Astrocyte (in vitro differentiated cells and primary cell): ENCODE data around the gene PDE3A. TPM values are rescaled to one million over a fixed set of nuclear protein-coding genes. Genes with fewer than 3 reads are reported as not detected.

Experiments used
- DNase-seq: peaks from one replicate; pipeline ENCODE4 v3.0.0-alpha.2; 2010; ENCODE audit warnings: low read depth
- FAIRE-seq: peaks from 2 replicates; lab custom pipeline; 2011; peaks lifted over from hg19 to GRCh38; lab: Jason Lieb, UNC
- H2AFZ ChIP-seq: 2 replicates; pipeline ENCODE4 v1.6.0; 2012; ENCODE audit warnings: low read depth, low read length, inconsistent platforms
- H3K27ac ChIP-seq: 2 replicates; pipeline ENCODE4 v1.5.1; 2011; ENCODE audit warnings: low read depth, low read length, inconsistent platforms
- H3K27me3 ChIP-seq: 2 replicates; pipeline ENCODE4 v1.6.0; 2011; ENCODE audit warnings: low read length, inconsistent platforms; ENCODE audit not compliant: insufficient read depth
- H3K36me3 ChIP-seq: 2 replicates; pipeline ENCODE4 v1.5.1; 2011; ENCODE audit warnings: low read length, inconsistent platforms; ENCODE audit not compliant: insufficient read depth
- H3K4me1 ChIP-seq: 2 replicates; pipeline ENCODE4 v1.5.1; 2011; ENCODE audit warnings: low read length, inconsistent platforms; ENCODE audit not compliant: insufficient read depth
- H3K4me2 ChIP-seq: 2 replicates; pipeline ENCODE4 v1.6.0; 2012; ENCODE audit warnings: low read length, inconsistent platforms
- H3K4me3 ChIP-seq: 2 replicates; pipeline ENCODE4 v1.5.1; 2011; ENCODE audit warnings: low read depth, mild to moderate bottlenecking, low read length, inconsistent platforms; ENCODE audit not compliant: insufficient read depth
- H3K79me2 ChIP-seq: 2 replicates; pipeline ENCODE4 v1.6.0; 2012; ENCODE audit warnings: mild to moderate bottlenecking, low read length, inconsistent platforms; ENCODE audit not compliant: insufficient read depth
- H3K9ac ChIP-seq: 2 replicates; pipeline ENCODE4 v1.6.0; 2012; ENCODE audit warnings: mild to moderate bottlenecking, low read length, inconsistent platforms
- H3K9me3 ChIP-seq: 2 replicates; pipeline ENCODE4 v1.5.1; 2012; ENCODE audit warnings: low read depth, mild to moderate bottlenecking, low read length, inconsistent platforms; ENCODE audit not compliant: insufficient read depth
- H4K20me1 ChIP-seq: 2 replicates; pipeline ENCODE4 v1.6.0; 2012; ENCODE audit warnings: low read length, inconsistent platforms; ENCODE audit not compliant: insufficient read depth
- H3K27ac Mint-ChIP-seq: one replicate; pipeline ENCODE4 v1.8.0; 2021; ENCODE audit warnings: mild to moderate bottlenecking, mixed read lengths; ENCODE audit not compliant: unreplicated experiment
- H3K27me3 Mint-ChIP-seq: one replicate; pipeline ENCODE4 v1.8.0; 2021; ENCODE audit warnings: low read depth, mixed read lengths; ENCODE audit not compliant: unreplicated experiment
- H3K36me3 Mint-ChIP-seq: one replicate; pipeline ENCODE4 v1.8.0; 2021; ENCODE audit warnings: low read depth, mixed read lengths; ENCODE audit not compliant: unreplicated experiment
- H3K4me1 Mint-ChIP-seq: one replicate; pipeline ENCODE4 v1.8.0; 2021; ENCODE audit warnings: low read depth, mixed read lengths; ENCODE audit not compliant: unreplicated experiment
- H3K4me3 Mint-ChIP-seq: one replicate; pipeline ENCODE4 v1.8.0; 2021; ENCODE audit warnings: mild to moderate bottlenecking, moderate library complexity, mixed read lengths; ENCODE audit not compliant: unreplicated experiment
- H3K9me3 Mint-ChIP-seq: one replicate; pipeline ENCODE4 v1.8.0; 2021; ENCODE audit warnings: mild to moderate bottlenecking, mixed read lengths; ENCODE audit not compliant: unreplicated experiment
- CTCF ChIP-seq: IDR thresholded peaks from 2 replicates; pipeline ENCODE4 v1.5.1; 2011; ENCODE audit warnings: low read depth, mild to moderate bottlenecking, inconsistent platforms, low read length, moderate library complexity; ENCODE audit not compliant: insufficient read depth
- EZH2 ChIP-seq: IDR thresholded peaks from 2 replicates; pipeline ENCODE4 v1.6.1; 2012; ENCODE audit warnings: mild to moderate bottlenecking, low read length, inconsistent platforms; ENCODE audit not compliant: insufficient read depth
- total RNA-seq: library from RNA; stranded (reverse); gene quantifications from 2 replicates; pipeline ENCODE4 v1.2.1, GENCODE V29; 2021

Gene PDE3A
- total RNA-seq, 1 donor from 2014 or later: 1.7 TPM

- Histone ChIP-seq H3K4me2 (no peak overlapping the region), H3K36me3 (no peaks in the 10 kb centered on the region), H3K9me3 (no peaks in the 10 kb centered on the region), H3K27ac (no peak overlapping the region), H3K79me2 (no peaks in the 10 kb centered on the region), H3K4me1 (no peaks in the 10 kb centered on the region), H3K9ac (no peak overlapping the region), H3K4me3 (no peak overlapping the region), H2AFZ (no peak overlapping the region), H4K20me1 (no peaks in the 10 kb centered on the region), H3K27me3 (no peaks in the 10 kb centered on the region)
- Mint-ChIP-seq H3K27ac (no peak overlapping the region), H3K36me3 (no peaks in the 10 kb centered on the region), H3K4me3 (no peak overlapping the region), H3K9me3 (no peaks in the 10 kb centered on the region), H3K27me3 (no peaks in the 10 kb centered on the region), H3K4me1 (no peaks in the 10 kb centered on the region)
- no peak for TF ChIP-seq EZH2
- TF ChIP-seq CTCF: no peak
- FAIRE-seq: no peak
- DNase-seq: no peak
Measured at GRCh38 chr12:20513189-20513588, 144.9 kb downstream of the PDE3A start.

GRCh38 chr12:20514598-20514997 is 146.3 kb downstream of the PDE3A start:
- Mint-ChIP-seq H3K27me3 (no peaks in the 10 kb centered on the region), H3K4me3 (no peak overlapping the region), H3K4me1 (no peaks in the 10 kb centered on the region), H3K27ac (no peak overlapping the region), H3K36me3 (no peaks in the 10 kb centered on the region), H3K9me3 (no peaks in the 10 kb centered on the region)
- Histone ChIP-seq H3K4me2 (no peak overlapping the region), H3K36me3 (no peaks in the 10 kb centered on the region), H3K9me3 (no peaks in the 10 kb centered on the region), H4K20me1 (no peaks in the 10 kb centered on the region), H3K79me2 (no peaks in the 10 kb centered on the region), H3K4me1 (no peaks in the 10 kb centered on the region), H2AFZ (no peak overlapping the region), H3K27me3 (no peaks in the 10 kb centered on the region), H3K4me3 (no peak overlapping the region), H3K27ac (no peak overlapping the region), H3K9ac (no peak overlapping the region)
- FAIRE-seq: no peak
- TF ChIP-seq CTCF: no peak
- no peak for TF ChIP-seq EZH2
- DNase-seq: no peak

GRCh38 chr12:20520532-20520931 is 152.2 kb downstream of the PDE3A start:
- Histone ChIP-seq H4K20me1 (no peaks in the 10 kb centered on the region), H3K36me3 (no peaks in the 10 kb centered on the region), H3K4me2 (no peak overlapping the region), H3K9me3 (no peaks in the 10 kb centered on the region), H3K4me1 (no peaks in the 10 kb centered on the region), H3K4me3 (no peak overlapping the region), H3K27ac (no peak overlapping the region), H3K27me3 (no peaks in the 10 kb centered on the region), H2AFZ (no peak overlapping the region), H3K9ac (no peak overlapping the region), H3K79me2 (no peaks in the 10 kb centered on the region)
- Mint-ChIP-seq H3K36me3 (no peaks in the 10 kb centered on the region), H3K4me1 (no peaks in the 10 kb centered on the region), H3K4me3 (no peak overlapping the region), H3K27me3 (no peaks in the 10 kb centered on the region), H3K9me3 (no peaks in the 10 kb centered on the region), H3K27ac (no peak overlapping the region)
- no peak for TF ChIP-seq CTCF
- no peak for TF ChIP-seq EZH2
- no peak for FAIRE-seq
- no peak for DNase-seq
